ENCODE results near the gene HEXIM2. TPM values are rescaled to one million over a fixed set of nuclear protein-coding genes. Genes with fewer than 3 reads are reported as not detected.
"Not testable (repeated sequence)": the region's sequence is repeated elsewhere in the genome, so short reads cannot be mapped to it uniquely, and the experiment has no call there.

Gene HEXIM2
- total RNA-seq, 4 donors from 2014 or later: 2.2 to 10.4 (median 4.4) TPM

GRCh38 chr17:45200701-45201100 is 39.0 kb downstream of the HEXIM2 start:
- Histone ChIP-seq H3K4me3 (no peak overlapping the region), H3K4me1 (peaks cover 24% of the 10 kb centered on the region), H3K36me3 (no peaks in the 10 kb centered on the region), H3K9me3 (no peaks in the 10 kb centered on the region), H3K27ac (no peak overlapping the region), H3K27me3 (no peaks in the 10 kb centered on the region)
- DNase-seq (ENCODE audit: low spot score in 2 of 2): peak in 1 of 2 donors; percentile 73
- 36% methylated on average over 9 of the region's 9 CpGs for WGBS
- TF ChIP-seq EP300 (IDR thresholded peaks at IDR 0.05) (no peak), CTCF (IDR thresholded peaks at IDR 0.05) (no peak), POLR2A (IDR thresholded peaks at IDR 0.05) (no peak), POLR2AphosphoS5 (IDR thresholded peaks at IDR 0.05) (no peak)

- Histone ChIP-seq H3K27me3 (no peaks in the 10 kb centered on the region), H3K27ac (peak overlapping the region; percentile 14), H3K36me3 (no peaks in the 10 kb centered on the region), H3K4me1 (peaks cover 24% of the 10 kb centered on the region), H3K4me3 (no peak overlapping the region), H3K9me3 (no peaks in the 10 kb centered on the region)
- TF ChIP-seq POLR2AphosphoS5 (IDR thresholded peaks at IDR 0.05) (no peak), EP300 (IDR thresholded peaks at IDR 0.05) (no peak), POLR2A (IDR thresholded peaks at IDR 0.05) (no peak), CTCF (IDR thresholded peaks at IDR 0.05) (no peak)
- WGBS: 96% methylated on average over 4 of the region's 4 CpGs
- DNase-seq (ENCODE audit: low spot score in 2 of 2): no peak
Measured at GRCh38 chr17:45201457-45201856, 39.8 kb downstream of the HEXIM2 start.

GRCh38 chr17:45201880-45202279 is 40.2 kb downstream of the HEXIM2 start:
- H3K27ac ChIP-seq, H3K9me3 ChIP-seq, H3K36me3 ChIP-seq, H3K27me3 ChIP-seq, H3K4me3 ChIP-seq: not testable (repeated sequence)
- 69% methylated on average over 6 of the region's 6 CpGs for WGBS
- H3K4me1 ChIP-seq: peaks cover 24% of the 10 kb centered on the region
- peak in 1 of 2 donors; percentile 70 for DNase-seq (ENCODE audit: low spot score in 2 of 2)
- TF ChIP-seq POLR2AphosphoS5 (IDR thresholded peaks at IDR 0.05): peak in 2 of 3 donors; percentile 22 to 97

- no peaks in the 10 kb centered on the region for H3K36me3 ChIP-seq
- TF ChIP-seq EP300 (IDR thresholded peaks at IDR 0.05) (no peak), POLR2A (IDR thresholded peaks at IDR 0.05) (no peak), CTCF (IDR thresholded peaks at IDR 0.05) (peak; percentile 86 to 99), POLR2AphosphoS5 (IDR thresholded peaks at IDR 0.05) (peak in 1 of 3 donors; percentile 62)
- peak; percentile 95 for DNase-seq (ENCODE audit: low spot score in 2 of 2)
- no peaks in the 10 kb centered on the region for H3K9me3 ChIP-seq
- H3K4me3 ChIP-seq: no peak overlapping the region
- H3K4me1 ChIP-seq: peaks cover 47% of the 10 kb centered on the region
- WGBS: 11% methylated on average over 12 of the region's 12 CpGs
- H3K27me3 ChIP-seq: peaks cover 11% of the 10 kb centered on the region
- no peak overlapping the region for H3K27ac ChIP-seq
Measured at GRCh38 chr17:45218895-45219661, 57.4 kb downstream of the HEXIM2 start.

Other genes with a start within 250 kb of the HEXIM2 start
- 1 to 10 TPM in 1 of 4 donors, under 1 TPM in 1, not detected in 2; 0.72 to 5.9 TPM for gene GFAP, start 246.4 kb upstream of the HEXIM2 start, total RNA-seq
- gene KIF18B, start 214.1 kb upstream of the HEXIM2 start, total RNA-seq: 1 to 10 TPM; 2.0 to 4.0 (median 2.8) TPM
- not detected for gene C1QL1, start 193.6 kb upstream of the HEXIM2 start, total RNA-seq
- gene DCAKD, start 110.2 kb upstream of the HEXIM2 start, total RNA-seq: 10 to 100 TPM; 49.1 to 68.5 (median 60.9) TPM
- 10 to 100 TPM; 53.2 to 73.3 (median 65.9) TPM for gene NMT1, start 100.6 kb upstream of the HEXIM2 start, total RNA-seq
- gene PLCD3, start 29.4 kb upstream of the HEXIM2 start, total RNA-seq: 10 to 100 TPM; 44.7 to 87.1 (median 58.3) TPM
- gene ACBD4, start 26.2 kb upstream of the HEXIM2 start, total RNA-seq: 10 to 100 TPM in 2 of 4 donors, 1 to 10 TPM in 2; 6.2 to 37.7 (median 10.9) TPM
- gene HEXIM1, start 13.4 kb upstream of the HEXIM2 start, total RNA-seq: 10 to 100 TPM; 23.1 to 35.6 (median 27.8) TPM
- gene FMNL1, start 60.0 kb downstream of the HEXIM2 start, total RNA-seq: 10 to 100 TPM in 1 of 4 donors, 1 to 10 TPM in 3; 5.9 to 14.6 (median 8.0) TPM
- gene SPATA32, start 100.2 kb downstream of the HEXIM2 start, total RNA-seq: not detected
- 10 to 100 TPM in 3 of 4 donors, 1 to 10 TPM in 1; 9.6 to 14.4 (median 11.9) TPM for gene MAP3K14, start 155.1 kb downstream of the HEXIM2 start, total RNA-seq